NB4 (cell line): ENCODE results near the gene PRKAR1B.

Source experiments
- MAX ChIP-seq: IDR thresholded peaks from 2 replicates; pipeline ENCODE4 v1.6.1; 2011; ENCODE audit warnings: low read depth, low read length
- MYC ChIP-seq: IDR thresholded peaks from 2 replicates; pipeline ENCODE4 v1.6.1; 2011; ENCODE audit warnings: low read depth, low read length
- POLR2A ChIP-seq: IDR thresholded peaks from 2 replicates; pipeline ENCODE4 v1.6.1; 2011; ENCODE audit warnings: mild to moderate bottlenecking; ENCODE audit not compliant: insufficient read length; ENCODE audit errors: extremely low read depth
- TF ChIP-seq, protein P1 (sequence below): IDR thresholded peaks from one replicate; pipeline ENCODE4 v1.5.1; 2012; ENCODE audit warnings: low read depth, low read length

DNA sequence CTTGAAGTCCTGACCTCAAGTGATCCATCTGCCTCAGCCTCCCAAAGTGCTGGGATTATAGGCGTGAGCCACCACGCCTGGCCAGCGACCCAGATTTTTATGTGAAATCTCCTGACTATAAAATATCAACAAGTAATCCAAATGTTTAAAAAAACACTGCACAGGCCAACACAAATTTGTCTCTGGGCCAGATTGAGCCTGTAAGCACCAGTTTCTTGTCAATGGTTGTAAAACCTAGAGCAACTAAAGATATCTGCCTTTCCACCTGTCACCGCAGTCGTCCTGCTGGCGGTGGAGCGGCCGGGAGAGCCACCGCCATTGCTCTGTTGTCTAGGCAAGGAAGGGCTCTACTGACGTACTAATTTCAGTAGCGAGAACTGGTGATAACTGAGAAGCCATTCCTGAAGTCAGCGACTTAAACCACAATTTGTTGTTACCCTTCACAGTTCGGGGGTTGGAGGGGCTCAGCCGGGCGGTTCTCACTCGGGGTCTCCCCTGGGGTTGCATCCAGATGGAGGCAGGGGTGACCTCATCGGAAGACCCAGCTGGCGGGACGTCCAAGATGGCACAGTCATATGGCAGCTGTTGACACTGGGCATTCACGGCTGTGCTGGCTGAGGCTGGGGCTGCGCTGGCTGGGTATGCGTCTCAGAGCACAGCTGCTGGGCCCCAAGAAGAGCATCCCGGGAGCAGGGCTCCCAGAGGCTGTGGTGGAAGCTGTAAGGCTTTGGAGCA lies 152.3 kb downstream of the PRKAR1B start:
- TF ChIP-seq, protein P1, sequence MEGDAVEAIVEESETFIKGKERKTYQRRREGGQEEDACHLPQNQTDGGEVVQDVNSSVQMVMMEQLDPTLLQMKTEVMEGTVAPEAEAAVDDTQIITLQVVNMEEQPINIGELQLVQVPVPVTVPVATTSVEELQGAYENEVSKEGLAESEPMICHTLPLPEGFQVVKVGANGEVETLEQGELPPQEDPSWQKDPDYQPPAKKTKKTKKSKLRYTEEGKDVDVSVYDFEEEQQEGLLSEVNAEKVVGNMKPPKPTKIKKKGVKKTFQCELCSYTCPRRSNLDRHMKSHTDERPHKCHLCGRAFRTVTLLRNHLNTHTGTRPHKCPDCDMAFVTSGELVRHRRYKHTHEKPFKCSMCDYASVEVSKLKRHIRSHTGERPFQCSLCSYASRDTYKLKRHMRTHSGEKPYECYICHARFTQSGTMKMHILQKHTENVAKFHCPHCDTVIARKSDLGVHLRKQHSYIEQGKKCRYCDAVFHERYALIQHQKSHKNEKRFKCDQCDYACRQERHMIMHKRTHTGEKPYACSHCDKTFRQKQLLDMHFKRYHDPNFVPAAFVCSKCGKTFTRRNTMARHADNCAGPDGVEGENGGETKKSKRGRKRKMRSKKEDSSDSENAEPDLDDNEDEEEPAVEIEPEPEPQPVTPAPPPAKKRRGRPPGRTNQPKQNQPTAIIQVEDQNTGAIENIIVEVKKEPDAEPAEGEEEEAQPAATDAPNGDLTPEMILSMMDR: no peak
- TF ChIP-seq MAX (no peak), POLR2A (no peak), MYC (no peak)
